PC-9 (cell line): ENCODE results near the gene YPEL2.

Experiments used
- EZH2 ChIP-seq: fragments of 200-600 bp; sonication (generic); IDR thresholded peaks from 2 replicates; pipeline ENCODE4 v1.8.0; 2017; ENCODE audit warnings: antibody characterized with exemption, low read depth
- TF ChIP-seq, protein P1 (sequence below): fragments of 200-600 bp; sonication (generic); conservative IDR thresholded peaks from 2 replicates; pipeline ENCODE4 v1.6.1; 2017; ENCODE audit warnings: mixed run types, antibody characterized with exemption, mild to moderate bottlenecking, moderate library complexity

DNA sequence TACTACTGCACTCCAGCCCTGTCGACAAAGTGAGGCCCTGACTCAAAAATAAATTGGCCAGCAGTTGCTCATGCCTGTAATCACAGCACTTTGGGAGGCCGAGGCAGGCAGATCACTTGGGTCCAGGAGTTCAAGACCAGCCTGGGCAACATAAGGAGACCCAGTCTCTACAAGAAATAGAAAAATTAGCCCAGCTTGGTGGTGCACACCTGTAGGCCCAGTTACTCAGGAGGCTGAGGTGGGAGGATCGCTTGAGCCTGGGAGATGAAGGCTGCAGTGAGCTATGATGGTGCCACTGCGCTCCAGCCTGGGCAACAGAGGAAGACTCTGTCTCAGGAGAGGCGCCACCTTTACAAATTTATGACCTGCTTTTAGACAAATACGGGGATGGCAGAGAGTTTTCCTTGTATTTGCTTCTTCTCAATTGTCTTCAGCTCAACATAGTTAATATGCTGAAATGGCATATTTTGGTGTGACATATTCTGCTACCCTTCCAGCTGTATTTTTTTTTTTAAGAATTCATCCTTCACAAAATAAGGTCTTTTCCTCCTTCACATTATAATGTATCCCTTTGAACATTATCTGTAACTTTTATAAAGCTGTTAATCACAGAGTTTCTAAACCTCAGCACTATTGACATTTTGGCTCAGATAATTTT lies 21.1 kb upstream of the YPEL2 start:
- TF ChIP-seq, protein P1, sequence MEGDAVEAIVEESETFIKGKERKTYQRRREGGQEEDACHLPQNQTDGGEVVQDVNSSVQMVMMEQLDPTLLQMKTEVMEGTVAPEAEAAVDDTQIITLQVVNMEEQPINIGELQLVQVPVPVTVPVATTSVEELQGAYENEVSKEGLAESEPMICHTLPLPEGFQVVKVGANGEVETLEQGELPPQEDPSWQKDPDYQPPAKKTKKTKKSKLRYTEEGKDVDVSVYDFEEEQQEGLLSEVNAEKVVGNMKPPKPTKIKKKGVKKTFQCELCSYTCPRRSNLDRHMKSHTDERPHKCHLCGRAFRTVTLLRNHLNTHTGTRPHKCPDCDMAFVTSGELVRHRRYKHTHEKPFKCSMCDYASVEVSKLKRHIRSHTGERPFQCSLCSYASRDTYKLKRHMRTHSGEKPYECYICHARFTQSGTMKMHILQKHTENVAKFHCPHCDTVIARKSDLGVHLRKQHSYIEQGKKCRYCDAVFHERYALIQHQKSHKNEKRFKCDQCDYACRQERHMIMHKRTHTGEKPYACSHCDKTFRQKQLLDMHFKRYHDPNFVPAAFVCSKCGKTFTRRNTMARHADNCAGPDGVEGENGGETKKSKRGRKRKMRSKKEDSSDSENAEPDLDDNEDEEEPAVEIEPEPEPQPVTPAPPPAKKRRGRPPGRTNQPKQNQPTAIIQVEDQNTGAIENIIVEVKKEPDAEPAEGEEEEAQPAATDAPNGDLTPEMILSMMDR, result no peak
- TF ChIP-seq EZH2, result no peak
